GM12872 (cell line): ENCODE measurements around the gene GRM7.

Experiments
- CTCF ChIP-seq: IDR thresholded peaks from 3 replicates; pipeline ENCODE4 v1.5.1; 2011; ENCODE audit warnings: low read depth, mild to moderate bottlenecking, low read length, moderate library complexity; ENCODE audit not compliant: insufficient read depth

The GRM7 gene

GRCh38 chr3:7211740-7212139 lies 350.8 kb downstream of the GRM7 start:
- no peak for TF ChIP-seq CTCF

GRCh38 chr3:7215706-7216105 lies 354.8 kb downstream of the GRM7 start:
- TF ChIP-seq CTCF = no peak

GRCh38 chr3:7226393-7226792 lies 365.5 kb downstream of the GRM7 start:
- no peak for TF ChIP-seq CTCF

GRCh38 chr3:7238565-7239295 lies 377.8 kb downstream of the GRM7 start:
- no peak for TF ChIP-seq CTCF

- no peak for TF ChIP-seq CTCF
Observed at GRCh38 chr3:7241584-7242302, 380.8 kb downstream of the GRM7 start.

- TF ChIP-seq CTCF = no peak
Observed at GRCh38 chr3:7242303-7242635, 381.4 kb downstream of the GRM7 start.

GRCh38 chr3:7249493-7250076 lies 388.7 kb downstream of the GRM7 start:
- no peak for TF ChIP-seq CTCF
